ENCODE measurements around the gene ACADSB.

The ACADSB gene

GRCh38 chr10:123057968-123058367, 49.2 kb downstream of the ACADSB start:
- TF ChIP-seq CTCF (IDR thresholded peaks at IDR 0.05; ENCODE audit: insufficient read depth, low read length, poor library complexity, severe bottlenecking), result no peak
- Histone ChIP-seq H3K36me3 (ENCODE audit: control insufficient read depth, insufficient read depth, low read length) (no peaks in the 10 kb centered on the region), H3K4me3 (replicated peaks; ENCODE audit: low read depth, low read length) (no peak overlapping the region), H3K27me3 (replicated peaks; ENCODE audit: control insufficient read depth, insufficient read depth, low read length) (no peaks in the 10 kb centered on the region)
- no peak for DNase-seq (ENCODE audit: extremely low read depth, insufficient read length)

GRCh38 chr10:123061865-123062264, 53.1 kb downstream of the ACADSB start:
- no peak for TF ChIP-seq CTCF (IDR thresholded peaks at IDR 0.05; ENCODE audit: insufficient read depth, low read length, poor library complexity, severe bottlenecking)

GRCh38 chr10:123062726-123063125, 53.9 kb downstream of the ACADSB start:
- Histone ChIP-seq H3K27me3 (replicated peaks; ENCODE audit: control insufficient read depth, insufficient read depth, low read length) (no peaks in the 10 kb centered on the region), H3K4me3 (replicated peaks; ENCODE audit: low read depth, low read length) (no peak overlapping the region), H3K36me3 (ENCODE audit: control insufficient read depth, insufficient read depth, low read length) (no peaks in the 10 kb centered on the region)
- TF ChIP-seq CTCF (IDR thresholded peaks at IDR 0.05; ENCODE audit: insufficient read depth, low read length, poor library complexity, severe bottlenecking), result no peak
- no peak for DNase-seq (ENCODE audit: extremely low read depth, insufficient read length)

More at GRCh38 chr10:123061865-123062264, 53.1 kb downstream of the ACADSB start:
- H3K36me3 ChIP-seq (ENCODE audit: control insufficient read depth, insufficient read depth, low read length), result no peaks in the 10 kb centered on the region
- H3K4me3 ChIP-seq (replicated peaks; ENCODE audit: low read depth, low read length), result no peak overlapping the region
- DNase-seq (ENCODE audit: extremely low read depth, insufficient read length), result no peak
- no peaks in the 10 kb centered on the region for H3K27me3 ChIP-seq (replicated peaks; ENCODE audit: control insufficient read depth, insufficient read depth, low read length)

DNA sequence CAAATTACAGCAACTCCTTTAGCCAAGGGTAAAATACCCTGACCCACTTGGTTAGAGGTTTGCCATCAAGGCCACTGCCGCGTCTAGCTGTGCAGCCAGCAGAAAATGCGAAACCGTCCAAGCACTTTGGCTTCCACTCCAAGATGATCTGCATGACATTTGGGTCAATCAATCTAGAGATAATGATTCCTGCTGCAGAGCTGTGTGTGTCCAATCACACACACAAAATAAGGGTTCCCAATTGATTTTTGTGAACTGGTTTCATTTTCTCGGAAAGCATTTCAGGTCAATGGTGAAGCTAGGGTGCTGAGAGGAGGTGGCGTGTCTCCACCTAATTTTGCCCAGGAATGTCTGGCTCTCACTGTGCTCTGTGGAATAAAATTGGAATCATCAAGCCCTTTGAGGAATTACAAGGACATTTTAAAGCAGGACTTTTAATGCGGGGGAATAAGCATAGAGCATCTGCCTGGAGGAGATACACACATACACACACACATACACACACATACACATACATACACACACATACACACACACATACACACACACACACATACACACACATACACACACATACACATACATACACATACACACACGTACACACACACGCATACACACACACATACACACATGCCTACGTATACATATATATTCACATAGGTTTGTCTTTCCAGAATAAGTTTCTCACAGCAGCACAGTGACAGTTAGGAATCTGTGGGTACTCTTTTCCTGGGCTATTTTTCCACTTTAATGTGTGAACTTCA, 59.5 kb downstream of the ACADSB start:
- Histone ChIP-seq H3K36me3 (ENCODE audit: control insufficient read depth, insufficient read depth, low read length) (no peaks in the 10 kb centered on the region), H3K27me3 (replicated peaks; ENCODE audit: control insufficient read depth, insufficient read depth, low read length) (no peaks in the 10 kb centered on the region; the same call in 1 of the 2 replicates), H3K4me3 (replicated peaks; ENCODE audit: low read depth, low read length) (no peak overlapping the region)
- no peak for DNase-seq (ENCODE audit: extremely low read depth, insufficient read length)
- no peak for TF ChIP-seq CTCF (IDR thresholded peaks at IDR 0.05; ENCODE audit: insufficient read depth, low read length, poor library complexity, severe bottlenecking)

DNA sequence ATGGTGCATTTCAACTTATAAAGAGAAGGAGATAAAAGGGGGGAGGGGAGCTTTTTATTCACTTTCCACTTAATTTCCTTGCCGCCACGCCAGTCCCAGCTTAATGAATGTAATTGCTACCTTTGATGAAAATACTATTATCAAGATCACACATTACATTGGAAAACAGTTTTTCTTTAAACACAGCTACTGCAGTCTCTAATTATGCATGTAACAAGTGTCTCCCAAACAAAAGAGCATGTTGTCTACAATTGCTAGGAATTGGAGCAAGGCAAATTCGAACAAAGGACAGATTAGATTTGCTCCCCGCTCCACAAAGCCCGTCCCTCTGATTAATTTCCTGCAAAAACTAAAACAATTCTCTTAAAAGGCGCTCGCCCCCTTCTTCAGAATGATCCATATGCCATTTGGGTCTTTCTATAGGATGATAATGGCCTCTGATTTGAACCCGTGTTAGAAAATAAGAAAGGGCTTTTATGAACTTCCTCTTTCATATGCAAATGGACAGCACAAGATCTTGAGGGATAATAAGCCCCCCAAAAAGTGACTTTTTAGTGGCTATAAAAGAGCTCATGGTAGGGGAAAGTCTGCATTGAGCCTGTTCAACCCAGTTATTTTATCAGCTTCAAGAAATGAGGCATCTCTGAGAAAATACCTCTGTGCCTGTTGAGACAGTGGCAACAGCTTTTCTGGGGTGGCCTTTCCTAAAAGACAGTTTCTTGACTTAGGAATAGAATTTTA, 60.6 kb downstream of the ACADSB start:
- Histone ChIP-seq H3K4me3 (replicated peaks; ENCODE audit: low read depth, low read length) (no peak overlapping the region), H3K36me3 (ENCODE audit: control insufficient read depth, insufficient read depth, low read length) (no peaks in the 10 kb centered on the region), H3K27me3 (replicated peaks; ENCODE audit: control insufficient read depth, insufficient read depth, low read length) (no peaks in the 10 kb centered on the region; the same call in 1 of the 2 replicates)
- DNase-seq (ENCODE audit: extremely low read depth, insufficient read length), result no peak
- no peak for TF ChIP-seq CTCF (IDR thresholded peaks at IDR 0.05; ENCODE audit: insufficient read depth, low read length, poor library complexity, severe bottlenecking)
